Right atrium auricular region (tissue), 2 donors: ENCODE results near the gene POFUT1. TPM values are rescaled to one million over a fixed set of nuclear protein-coding genes. Genes with fewer than 3 reads are reported as not detected.

Experiments used
- DNase-seq: peaks from one replicate; pipeline ENCODE4 v3.0.0-alpha.2; 2019; ENCODE audit warnings: low spot score
- H3K27ac ChIP-seq, 2 donors: fragments of 200-600 bp; sonication (generic); 1 replicate in 1 of 2; 2 replicates in 1 of 2; pipeline ENCODE4 v1.5.1; 2016 to 2019
- H3K27me3 ChIP-seq, 2 donors: fragments of 200-600 bp; sonication (generic); one replicate each; pipeline versions ENCODE4 v1.5.1 to v1.6.0; 2017 to 2019
- H3K36me3 ChIP-seq: fragments of 200-600 bp; sonication (generic); one replicate; pipeline ENCODE4 v1.5.1; 2016
- H3K4me1 ChIP-seq, 2 donors: fragments of 200-600 bp; sonication (generic); one replicate each; pipeline versions ENCODE4 v1.5.1 to v1.6.0; 2017 to 2019
- H3K4me3 ChIP-seq, 2 donors: fragments of 200-600 bp; sonication (generic); 1 replicate in 1 of 2; 2 replicates in 1 of 2; pipeline ENCODE4 v1.5.1; 2017 to 2019; ENCODE audit warnings: mild to moderate bottlenecking in 1 of 2, moderate library complexity in 1 of 2
- H3K9me3 ChIP-seq, 2 donors: fragments of 200-600 bp; sonication (generic); one replicate each; pipeline ENCODE4 v1.5.1; 2019
- total RNA-seq, 2 donors: library from RNA; depleted of rRNA; stranded (reverse); fragments of >200 nt; gene quantifications; one replicate each; pipeline ENCODE4 v1.1.0, GENCODE V29; 2016
- TF ChIP-seq, protein P1 (sequence below), 2 donors: fragments of 200-600 bp; sonication (generic); IDR thresholded peaks; one replicate each; pipeline ENCODE4 v1.5.1; 2019; ENCODE audit warnings: antibody characterized with exemption in 2 of 2

Gene POFUT1
- total RNA-seq, 2 donors from 2014 or later, result 26.8 to 31.6 TPM

DNA sequence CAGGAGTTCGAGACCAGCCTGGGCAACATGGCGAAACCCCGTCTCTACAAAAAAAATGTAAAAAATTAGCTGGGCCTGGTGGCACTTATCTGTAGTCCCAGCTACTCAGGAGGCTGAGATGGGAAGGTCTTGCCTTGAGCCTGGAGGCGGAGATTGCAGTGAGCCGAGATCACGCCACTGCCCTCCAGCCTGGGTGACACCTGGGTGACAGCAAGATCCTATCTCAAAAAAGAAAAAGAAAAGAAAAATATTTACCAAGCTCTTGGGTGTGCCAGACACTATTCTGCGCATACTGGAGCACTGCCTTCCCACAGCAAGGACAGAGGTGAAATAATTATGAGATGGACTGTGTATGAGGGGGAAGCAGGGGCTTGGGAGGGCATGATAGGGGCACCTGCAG lies 19.6 kb downstream of the POFUT1 start:
- no peak for DNase-seq
- Histone ChIP-seq H3K27me3 (no peaks in the 10 kb centered on the region), H3K4me3 (no peak overlapping the region), H3K27ac (peak overlapping the region in 1 of 2 donors; percentile 76), H3K4me1 (peaks cover 0 to 19% of the 10 kb centered on the region in 2 donors), H3K36me3 (peaks cover 50% of the 10 kb centered on the region), H3K9me3 (no peaks in the 10 kb centered on the region)
- TF ChIP-seq, protein P1, sequence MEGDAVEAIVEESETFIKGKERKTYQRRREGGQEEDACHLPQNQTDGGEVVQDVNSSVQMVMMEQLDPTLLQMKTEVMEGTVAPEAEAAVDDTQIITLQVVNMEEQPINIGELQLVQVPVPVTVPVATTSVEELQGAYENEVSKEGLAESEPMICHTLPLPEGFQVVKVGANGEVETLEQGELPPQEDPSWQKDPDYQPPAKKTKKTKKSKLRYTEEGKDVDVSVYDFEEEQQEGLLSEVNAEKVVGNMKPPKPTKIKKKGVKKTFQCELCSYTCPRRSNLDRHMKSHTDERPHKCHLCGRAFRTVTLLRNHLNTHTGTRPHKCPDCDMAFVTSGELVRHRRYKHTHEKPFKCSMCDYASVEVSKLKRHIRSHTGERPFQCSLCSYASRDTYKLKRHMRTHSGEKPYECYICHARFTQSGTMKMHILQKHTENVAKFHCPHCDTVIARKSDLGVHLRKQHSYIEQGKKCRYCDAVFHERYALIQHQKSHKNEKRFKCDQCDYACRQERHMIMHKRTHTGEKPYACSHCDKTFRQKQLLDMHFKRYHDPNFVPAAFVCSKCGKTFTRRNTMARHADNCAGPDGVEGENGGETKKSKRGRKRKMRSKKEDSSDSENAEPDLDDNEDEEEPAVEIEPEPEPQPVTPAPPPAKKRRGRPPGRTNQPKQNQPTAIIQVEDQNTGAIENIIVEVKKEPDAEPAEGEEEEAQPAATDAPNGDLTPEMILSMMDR (IDR thresholded peaks at IDR 0.05), result no peak

DNA sequence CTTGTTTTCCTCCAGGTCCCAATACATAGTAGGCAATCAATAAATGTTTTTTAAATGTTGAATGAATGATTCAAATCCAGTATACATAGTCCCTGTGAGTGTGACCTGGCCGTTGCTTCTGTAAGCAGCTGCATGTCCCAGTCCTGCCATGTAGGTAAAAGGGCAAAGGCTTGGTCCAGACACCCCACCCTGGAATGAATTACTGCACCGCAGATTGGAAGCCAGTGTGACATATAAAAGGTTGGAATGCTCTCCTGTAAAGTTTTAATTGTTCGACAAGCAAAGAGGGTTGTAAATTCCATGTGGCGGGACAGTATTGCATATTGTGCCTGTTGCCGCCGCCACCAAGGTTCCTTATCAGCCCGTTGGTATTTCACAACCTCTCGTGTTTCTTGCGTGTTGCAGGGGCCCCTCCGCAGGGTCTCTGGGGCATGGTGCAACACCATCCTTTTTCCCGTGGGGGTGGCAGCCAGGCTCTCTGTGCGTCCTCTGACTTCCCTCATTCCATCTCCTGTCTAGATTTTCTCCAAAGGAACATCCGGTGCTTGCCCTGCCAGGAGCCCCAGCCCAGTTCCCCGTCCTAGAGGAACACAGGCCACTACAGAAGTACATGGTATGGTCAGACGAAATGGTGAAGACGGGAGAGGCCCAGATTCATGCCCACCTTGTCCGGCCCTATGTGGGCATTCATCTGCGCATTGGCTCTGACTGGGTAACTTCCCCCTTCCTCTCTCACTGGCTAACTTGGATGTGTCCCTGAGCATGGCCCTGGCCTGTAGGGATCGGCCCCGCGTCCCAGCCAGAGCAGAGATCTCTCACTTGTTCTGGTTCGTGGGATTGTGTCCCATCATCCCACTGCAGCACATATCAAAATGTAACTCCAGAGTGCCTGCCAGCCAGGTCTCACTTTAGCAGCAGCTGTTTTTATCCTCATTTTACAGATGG lies 20.3 kb downstream of the POFUT1 start:
- no peaks in the 10 kb centered on the region for H3K27me3 ChIP-seq
- TF ChIP-seq, protein P1 (IDR thresholded peaks at IDR 0.05), result no peak
- H3K36me3 ChIP-seq, result peaks cover 52% of the 10 kb centered on the region
- no peaks in the 10 kb centered on the region for H3K9me3 ChIP-seq
- DNase-seq, result no peak
- H3K27ac ChIP-seq, result peak overlapping the region in 1 of 2 donors; percentile 76
- H3K4me3 ChIP-seq, result no peak overlapping the region
- peaks cover 0 to 19% of the 10 kb centered on the region in 2 donors for H3K4me1 ChIP-seq

DNA sequence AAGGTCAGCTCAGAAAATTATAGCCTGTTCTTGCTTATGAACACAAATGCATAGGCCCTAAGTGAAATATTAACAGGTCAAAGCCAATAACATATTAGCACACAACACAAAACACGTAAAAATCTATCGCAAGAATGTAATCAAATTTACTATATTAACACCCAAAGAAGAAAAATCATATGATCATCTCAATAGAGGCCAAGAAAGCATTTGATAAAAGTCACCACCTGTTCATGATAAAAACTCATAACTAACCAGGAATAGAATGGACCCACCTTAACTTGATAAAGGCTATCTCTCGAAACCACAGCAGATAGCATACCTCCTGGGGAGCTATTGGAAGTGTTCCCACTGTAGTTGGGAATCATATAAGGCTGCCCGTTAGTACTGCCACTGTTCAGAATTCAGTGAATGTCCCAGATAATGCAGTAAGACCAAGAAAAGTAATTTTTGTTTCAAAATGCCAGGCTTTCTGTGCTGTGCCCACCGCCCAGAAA lies 21.6 kb downstream of the POFUT1 start:
- DNase-seq, result no peak
- Histone ChIP-seq H3K27ac (peak overlapping the region in 1 of 2 donors; percentile 76), H3K9me3 (no peaks in the 10 kb centered on the region), H3K4me3 (no peak overlapping the region), H3K4me1 (peaks cover 0 to 19% of the 10 kb centered on the region in 2 donors), H3K27me3 (no peaks in the 10 kb centered on the region), H3K36me3 (peaks cover 59% of the 10 kb centered on the region)
- TF ChIP-seq, protein P1 (IDR thresholded peaks at IDR 0.05), result no peak

DNA sequence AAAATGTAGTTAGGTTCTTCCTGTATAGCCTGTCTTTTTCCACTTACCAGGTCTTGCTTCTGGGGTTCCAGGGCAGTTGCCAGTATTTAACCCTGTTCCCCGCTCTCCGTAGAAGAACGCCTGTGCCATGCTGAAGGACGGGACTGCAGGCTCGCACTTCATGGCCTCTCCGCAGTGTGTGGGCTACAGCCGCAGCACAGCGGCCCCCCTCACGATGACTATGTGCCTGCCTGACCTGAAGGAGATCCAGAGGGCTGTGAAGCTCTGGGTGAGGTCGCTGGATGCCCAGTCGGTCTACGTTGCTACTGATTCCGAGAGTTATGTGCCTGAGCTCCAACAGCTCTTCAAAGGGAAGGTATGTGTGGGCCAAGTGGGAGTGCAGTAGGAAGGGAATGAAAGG lies 23.0 kb downstream of the POFUT1 start:
- TF ChIP-seq, protein P1 (IDR thresholded peaks at IDR 0.05), result no peak
- H3K27me3 ChIP-seq, result no peaks in the 10 kb centered on the region
- no peak for DNase-seq
- peaks cover 71% of the 10 kb centered on the region for H3K36me3 ChIP-seq
- H3K4me1 ChIP-seq, result peaks cover 0 to 19% of the 10 kb centered on the region in 2 donors
- H3K9me3 ChIP-seq, result no peaks in the 10 kb centered on the region
- no peak overlapping the region for H3K4me3 ChIP-seq
- H3K27ac ChIP-seq, result no peak overlapping the region

DNA sequence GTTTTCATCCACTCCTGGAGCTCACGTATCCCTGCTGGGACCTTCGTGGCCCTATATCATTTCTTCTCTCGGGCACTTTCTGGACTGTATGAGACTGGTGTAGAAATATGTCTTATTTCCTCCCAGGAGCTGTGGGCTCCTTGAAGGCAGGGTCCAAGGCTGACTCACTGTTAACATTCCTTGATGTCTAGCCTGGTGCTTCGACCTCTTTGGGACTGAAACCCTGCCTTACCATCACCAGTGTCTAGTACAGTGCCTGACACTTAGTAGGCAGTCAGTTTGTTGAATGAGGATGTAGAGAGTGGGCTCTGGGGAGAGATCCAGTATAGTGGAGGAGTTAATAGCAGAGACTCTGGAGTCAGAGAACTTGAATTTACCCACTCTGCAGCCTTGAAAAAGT lies 23.6 kb downstream of the POFUT1 start:
- peaks cover 71% of the 10 kb centered on the region for H3K36me3 ChIP-seq
- DNase-seq, result no peak
- H3K9me3 ChIP-seq, result no peaks in the 10 kb centered on the region
- H3K4me1 ChIP-seq, result peaks cover 0 to 19% of the 10 kb centered on the region in 2 donors
- H3K27me3 ChIP-seq, result no peaks in the 10 kb centered on the region
- no peak overlapping the region for H3K27ac ChIP-seq
- TF ChIP-seq, protein P1 (IDR thresholded peaks at IDR 0.05), result no peak
- no peak overlapping the region for H3K4me3 ChIP-seq
